ENCODE data around the gene CCDC57.

CCDC57 gene

DNA sequence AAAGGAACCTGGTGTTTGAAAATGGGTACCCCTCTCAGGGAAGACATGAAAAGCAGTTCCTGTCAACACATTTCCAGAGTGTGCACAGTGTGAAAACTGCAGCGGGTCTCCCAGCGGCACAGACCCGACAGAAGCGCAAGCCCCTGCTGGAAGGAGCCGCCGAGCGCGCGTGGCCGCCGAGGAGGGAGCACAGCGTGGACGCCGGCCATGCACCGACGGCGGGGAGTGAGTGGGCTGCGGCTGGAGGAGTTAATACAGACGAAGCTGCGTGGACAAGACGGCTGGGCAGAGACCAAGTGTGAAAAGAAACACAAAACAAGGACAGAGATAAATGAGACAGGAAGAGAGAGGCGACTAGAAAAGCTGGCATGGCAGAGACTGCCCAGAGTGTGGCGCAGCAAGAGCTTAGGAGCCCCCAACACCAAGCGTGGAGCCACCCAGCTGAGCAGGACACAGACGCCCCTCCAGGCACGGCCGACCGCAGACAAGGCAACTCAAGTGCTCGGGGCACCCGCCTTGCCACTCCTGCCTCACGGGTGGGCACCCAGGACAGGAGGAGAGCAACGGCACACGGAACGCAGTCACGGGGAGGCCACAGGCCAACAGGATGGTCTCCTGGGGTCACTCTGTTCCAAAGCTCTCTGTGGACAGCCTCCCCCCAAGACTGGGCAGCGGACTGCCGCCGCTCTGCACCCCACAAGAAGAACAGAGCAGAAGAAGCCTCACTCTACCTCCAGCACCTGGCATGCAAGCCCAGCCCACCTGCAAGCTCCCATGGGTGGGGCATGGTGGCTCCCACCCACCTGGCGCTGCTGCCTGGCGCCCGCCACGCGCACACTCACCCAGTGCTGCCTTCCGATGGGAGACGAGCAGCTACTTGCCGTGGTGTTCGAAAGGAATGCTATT, 32.7 kb upstream of the CCDC57 start:
- DNase-seq = no peak

DNA sequence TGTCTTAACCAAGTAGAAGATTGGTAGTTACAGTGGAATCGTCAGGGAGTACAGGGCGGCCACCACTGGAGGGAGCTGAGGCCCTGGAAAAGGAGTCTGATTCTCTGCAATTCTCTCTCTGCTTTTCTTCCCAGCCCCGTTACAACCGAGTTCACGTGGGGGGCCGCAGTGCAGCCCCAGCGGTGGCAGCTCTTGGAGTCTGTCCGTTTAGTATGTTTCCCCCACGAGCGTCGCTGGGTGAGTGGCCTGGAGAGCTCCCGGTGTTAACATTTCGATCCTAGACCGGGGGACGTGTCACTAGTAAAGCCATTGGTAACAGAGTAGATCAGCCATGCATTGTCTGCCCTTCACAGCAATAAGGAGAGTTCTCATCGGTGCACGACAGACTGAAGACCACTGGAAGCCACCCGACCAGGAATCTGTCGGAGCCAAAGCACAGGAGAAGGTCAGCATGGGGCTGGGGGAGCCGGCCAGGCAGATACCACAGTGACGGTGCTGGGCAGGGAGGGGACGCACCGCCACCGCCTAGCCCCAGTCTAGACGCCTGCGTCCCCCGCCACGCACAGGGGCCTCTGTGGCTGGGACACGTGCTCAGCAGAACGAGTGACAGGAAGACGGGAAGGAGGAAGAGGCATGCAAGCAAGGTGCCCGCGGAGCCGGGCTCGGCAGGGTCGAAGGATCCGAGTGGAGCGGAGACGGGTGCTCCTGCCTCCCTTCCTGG, 31.9 kb upstream of the CCDC57 start:
- DNase-seq = no peak

DNA sequence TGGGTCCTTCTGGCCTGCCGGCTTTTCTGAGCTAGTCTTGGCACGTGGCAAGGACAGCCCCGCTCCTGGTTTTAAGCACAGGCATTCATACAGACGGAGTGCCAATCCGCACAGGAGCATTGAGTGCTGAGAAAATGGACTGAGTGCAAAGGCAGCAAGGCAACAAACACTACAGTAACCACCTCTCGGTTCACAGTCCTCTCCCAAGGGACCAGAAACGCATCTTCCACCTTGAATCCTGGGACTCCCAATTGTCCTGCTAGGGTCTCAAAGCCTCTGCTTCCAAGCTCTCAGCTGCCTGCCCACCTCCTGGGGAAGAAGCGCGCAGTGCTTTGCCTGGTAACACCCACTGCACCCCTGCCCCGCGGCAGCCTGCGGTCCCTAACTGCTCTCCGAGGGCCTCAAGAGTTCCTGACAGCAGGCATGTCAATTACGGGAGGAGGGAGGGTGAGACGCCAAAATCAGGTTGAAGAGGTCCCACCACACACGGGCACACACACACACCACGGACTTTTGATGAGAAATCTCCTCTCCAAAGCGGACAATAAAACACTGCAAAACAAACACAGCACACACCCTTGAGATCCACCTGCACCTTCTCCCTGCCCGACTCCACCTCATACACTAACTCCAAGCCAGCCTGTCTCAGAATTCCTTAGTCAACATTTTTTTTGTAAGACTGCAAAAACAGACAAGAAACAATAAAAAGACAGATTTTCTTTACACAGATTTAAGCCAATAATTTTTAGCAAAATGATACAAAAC, 31.2 kb upstream of the CCDC57 start:
- no peak for DNase-seq

DNA sequence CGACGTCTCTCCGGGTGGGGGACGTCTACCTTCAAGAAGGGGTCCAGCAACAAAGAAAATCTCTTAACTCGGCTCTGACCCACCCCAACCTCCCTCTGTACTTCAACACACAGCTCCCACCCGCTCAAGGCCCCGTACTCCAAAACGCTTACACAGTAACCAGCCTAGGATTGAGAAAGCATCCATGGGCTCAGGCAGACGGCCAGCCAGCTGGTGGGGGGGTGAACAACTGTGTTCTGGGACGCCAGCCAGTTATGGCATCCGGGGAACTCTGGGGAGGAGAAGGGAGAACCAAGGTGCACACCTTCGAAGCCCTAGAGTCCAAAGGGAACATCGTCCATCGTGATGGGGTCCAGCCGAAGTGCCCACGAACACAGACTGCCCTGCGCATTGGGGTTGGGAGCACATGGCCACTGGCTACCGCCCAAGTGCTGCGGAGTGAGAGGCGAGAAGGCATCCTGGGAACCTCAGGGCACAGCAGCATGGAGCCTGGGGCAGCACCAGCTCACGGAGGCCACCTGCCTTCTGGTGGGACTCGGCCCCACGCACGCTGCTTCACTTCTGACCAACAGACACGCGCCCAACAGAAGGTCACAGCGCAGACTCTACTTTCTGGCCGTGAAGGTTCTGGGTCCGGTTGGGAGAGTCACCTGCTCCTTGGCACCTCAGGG, 30.5 kb upstream of the CCDC57 start:
- no peak for DNase-seq

DNA sequence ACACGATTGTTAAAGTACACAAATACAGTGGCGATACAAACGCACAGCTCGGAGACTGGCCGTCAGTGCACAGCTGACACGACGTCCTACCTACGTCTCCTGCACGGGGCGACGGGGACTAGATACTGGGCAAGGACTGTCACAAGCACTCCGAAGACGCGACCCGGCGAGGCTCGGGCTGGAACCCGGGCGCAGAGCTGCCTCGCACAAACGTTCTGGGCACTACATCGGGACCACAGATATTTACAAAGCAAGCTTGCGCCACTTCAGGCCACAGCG, 30.0 kb upstream of the CCDC57 start:
- DNase-seq = no peak

DNA sequence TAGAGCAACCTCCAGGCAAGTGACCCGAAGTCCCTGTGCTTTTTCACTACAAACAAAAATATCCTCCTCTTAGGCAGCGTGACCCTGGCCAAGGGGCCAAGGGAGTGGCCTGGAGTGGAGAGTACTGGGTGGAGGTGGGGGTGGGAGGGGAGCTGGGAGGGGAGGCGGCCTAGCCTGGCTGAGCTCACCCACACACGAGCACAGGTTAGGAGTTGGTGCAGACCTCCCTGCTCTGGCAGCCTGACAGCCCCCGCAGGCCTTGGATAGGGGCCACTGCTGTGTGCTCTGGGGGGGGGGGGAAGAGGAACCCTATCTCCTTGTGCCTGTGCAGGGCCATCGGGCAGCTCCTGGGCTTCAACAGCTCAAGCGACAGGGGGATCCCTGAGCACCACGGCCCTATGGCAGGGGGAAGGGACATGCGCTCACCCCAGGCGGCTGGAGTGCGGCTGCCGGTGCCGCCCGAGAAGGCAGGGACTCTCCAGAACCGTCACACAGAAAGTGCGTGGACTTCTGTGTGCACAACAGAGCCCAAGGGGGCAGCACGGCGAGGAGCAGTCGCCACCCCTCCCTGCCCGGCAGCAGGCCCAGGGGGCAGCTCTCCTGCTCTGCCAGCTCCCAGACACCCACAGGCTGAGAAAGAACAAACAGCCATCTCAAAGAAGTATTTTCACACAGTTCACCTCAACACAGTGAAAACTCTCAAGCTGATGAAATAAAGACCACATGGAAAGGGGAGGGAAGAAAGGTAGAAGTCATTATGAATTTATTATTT, 29.5 kb upstream of the CCDC57 start:
- no peak for DNase-seq

DNA sequence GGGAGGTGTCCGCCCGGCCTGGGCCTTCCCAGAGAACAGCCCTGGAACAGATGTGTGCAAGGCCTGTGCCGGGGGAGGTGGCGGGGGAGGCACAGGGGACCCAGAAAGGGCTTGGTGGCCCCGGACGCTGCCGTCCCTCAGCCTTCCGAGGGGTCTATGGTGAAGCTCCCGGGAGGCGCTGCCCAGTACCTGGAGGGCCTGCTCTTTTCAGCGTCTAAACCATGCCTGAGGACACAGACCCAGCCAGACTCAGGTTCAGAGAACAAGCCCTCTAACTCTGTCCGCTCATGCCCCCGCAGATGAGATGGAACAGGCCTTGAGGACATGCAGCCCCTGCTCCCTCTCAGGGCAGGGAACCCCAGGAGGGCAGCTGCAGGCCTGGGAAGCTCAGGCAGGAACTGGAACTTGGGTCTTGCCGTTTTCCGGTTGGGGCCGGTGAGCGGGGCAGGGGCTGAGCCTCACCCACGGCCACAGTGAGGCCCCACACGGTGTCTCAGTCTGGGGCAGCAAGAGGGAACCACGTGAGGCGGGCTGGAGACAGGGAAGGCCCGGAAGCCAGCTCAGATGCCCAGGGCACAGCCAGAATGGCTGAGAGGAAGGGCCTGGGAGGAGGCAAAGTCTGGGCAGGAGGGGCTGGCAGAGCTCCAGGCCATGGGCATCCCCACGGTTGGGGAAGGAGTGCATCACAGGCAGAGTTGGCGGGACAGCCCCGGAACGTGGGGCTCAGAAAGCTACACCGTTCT, 28.7 kb upstream of the CCDC57 start:
- DNase-seq = no peak

DNA sequence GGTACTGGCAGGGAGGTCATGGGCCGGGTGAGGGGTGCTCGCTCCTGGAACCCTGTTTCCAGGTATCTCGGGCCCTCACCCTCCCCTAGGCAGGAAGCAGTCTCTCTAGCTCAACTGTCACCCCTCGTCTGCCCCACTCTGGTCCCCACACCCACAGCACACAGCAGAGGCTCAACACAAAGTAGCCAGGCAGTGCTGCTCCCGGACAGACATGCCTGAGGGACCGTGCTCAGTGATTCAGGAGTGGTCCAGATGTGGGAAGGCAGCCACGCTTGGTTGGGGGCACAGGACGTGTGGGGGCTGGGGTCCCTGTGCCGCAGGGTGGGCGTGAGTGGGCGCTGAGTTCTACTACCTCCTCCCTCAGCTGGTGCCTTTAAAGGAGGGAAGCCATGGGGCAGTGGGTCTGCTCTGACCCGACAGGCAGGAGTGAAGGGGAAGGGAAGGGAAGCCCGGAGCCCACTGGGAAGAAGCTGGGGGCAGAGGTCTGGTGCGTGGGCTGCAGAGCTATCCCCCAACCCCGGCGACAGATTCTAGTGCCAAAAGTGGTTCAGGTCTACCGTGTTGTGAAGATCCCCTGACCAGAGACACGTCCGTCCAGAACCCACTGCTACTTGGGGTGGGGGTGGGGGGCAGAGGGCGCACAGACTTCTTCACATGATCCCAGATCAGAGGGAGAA, 28.0 kb upstream of the CCDC57 start:
- DNase-seq = no peak

DNA sequence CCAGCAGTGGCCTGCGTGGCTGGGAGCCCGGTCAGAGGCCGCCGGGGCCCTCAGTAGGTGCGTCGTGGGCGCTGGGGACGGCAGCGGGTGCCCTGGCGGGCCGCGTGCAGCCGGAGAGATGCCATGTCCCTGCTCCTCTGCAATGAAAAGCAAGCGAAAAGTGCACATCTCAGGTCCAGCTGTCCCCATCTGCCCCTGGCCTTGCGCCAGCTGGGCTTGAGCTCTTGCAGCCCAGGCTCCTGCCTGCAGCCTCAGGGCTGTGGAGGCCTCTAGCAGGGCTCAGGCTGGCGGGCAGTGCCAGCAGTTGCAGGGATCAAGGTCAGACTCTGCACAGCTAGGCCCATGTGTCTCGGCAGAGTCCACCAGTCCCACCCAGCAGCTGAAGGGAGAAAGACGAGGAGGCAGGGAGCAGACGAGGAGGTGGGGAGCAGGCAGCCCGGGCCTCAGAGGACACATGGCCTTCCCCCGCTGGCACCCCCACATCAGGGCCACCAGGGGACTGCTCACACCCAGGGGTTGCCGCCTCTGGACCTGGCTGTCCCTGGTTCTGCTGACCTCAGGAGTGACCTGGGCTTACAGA, 27.4 kb upstream of the CCDC57 start:
- peak; percentile 26 for DNase-seq

DNA sequence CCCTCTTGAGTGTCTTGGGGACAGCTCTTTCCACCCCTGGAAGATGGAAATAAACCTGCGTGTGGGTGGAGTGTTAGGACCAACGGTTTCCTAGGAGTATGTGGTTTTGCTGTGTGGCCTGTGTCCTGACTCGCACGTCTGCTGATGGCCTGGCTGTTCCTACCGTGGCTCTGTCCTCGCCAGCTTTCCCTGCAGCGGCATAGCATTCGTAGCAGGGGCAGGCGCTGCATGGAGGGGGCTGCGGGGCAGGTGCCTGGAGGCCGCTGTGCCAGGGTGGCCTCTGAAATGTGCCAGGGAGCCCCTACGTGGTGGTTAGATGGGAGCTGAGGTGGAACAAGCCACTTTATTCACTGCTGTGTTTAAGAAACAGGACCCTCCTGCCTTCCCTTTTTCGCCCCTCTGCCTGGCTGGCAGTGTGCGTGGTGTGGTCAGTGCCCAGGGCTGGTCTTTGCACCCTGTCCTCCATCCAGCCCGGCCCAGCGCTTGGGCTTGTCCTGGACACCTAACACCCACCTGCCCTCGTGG, 26.8 kb upstream of the CCDC57 start:
- DNase-seq = no peak

DNA sequence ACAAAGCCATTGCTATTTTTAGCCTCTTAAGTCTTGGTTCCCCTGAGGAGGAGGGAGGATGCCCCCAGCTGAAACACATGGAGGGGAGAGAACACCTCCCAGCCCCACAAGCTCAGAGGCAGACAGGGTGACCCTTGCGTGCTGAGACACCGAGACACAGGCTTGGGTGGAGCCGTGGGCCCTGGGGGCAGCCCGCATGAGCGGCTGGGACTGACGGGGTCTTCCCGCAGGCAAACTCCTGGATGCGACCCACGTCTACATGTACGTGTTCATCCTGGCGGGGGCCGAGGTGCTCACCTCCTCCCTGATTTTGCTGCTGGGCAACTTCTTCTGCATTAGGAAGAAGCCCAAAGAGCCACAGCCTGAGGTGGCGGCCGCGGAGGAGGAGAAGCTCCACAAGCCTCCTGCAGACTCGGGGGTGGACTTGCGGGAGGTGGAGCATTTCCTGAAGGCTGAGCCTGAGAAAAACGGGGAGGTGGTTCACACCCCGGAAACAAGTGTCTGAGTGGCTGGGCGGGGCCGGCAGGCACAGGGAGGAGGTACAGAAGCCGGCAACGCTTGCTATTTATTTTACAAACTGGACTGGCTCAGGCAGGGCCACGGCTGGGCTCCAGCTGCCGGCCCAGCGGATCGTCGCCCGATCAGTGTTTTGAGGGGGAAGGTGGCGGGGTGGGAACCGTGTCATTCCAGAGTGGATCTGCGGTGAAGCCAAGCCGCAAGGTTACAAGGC, 26.0 kb upstream of the CCDC57 start:
- no peak for DNase-seq

DNA sequence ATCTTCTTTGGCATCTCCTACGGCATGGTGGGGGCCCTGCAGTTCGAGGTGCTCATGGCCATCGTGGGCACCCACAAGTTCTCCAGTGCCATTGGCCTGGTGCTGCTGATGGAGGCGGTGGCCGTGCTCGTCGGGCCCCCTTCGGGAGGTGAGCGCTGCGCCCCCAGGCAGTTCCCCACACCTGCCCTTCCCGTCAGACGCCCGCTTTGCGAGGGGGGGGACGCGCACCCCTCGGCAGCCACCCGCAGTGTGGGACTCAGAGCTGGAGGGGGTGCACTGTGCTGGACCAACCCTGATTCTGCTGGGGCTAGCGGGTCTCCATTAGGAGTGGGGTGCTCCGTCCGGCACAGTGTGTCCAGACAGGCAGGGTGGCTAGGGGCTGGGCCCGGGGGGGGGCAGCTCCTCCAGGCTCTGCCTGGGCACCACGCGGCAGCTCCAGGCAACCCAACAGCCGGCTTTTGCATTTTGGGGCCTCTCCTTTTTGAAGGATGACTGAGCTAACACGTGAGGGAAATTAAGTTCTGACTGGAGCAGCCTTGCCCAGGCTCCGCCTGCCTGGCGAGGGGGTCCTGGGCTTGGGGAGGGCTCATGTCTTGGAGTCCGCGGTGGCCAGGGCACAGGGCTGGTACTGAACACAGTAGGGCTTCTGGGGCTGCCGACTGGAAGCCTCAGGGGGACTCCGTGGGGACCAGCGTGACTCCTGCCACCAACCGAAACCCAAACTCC, 25.3 kb upstream of the CCDC57 start:
- no peak for DNase-seq

DNA sequence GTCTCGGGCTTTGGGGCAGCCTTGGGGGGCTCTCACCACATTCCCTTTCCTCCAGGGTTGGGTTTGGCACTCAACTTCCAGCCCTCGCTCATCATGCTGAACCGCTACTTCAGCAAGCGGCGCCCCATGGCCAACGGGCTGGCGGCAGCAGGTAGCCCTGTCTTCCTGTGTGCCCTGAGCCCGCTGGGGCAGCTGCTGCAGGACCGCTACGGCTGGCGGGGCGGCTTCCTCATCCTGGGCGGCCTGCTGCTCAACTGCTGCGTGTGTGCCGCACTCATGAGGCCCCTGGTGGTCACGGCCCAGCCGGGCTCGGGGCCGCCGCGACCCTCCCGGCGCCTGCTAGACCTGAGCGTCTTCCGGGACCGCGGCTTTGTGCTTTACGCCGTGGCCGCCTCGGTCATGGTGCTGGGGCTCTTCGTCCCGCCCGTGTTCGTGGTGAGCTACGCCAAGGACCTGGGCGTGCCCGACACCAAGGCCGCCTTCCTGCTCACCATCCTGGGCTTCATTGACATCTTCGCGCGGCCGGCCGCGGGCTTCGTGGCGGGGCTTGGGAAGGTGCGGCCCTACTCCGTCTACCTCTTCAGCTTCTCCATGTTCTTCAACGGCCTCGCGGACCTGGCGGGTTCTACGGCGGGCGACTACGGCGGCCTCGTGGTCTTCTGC, 24.6 kb upstream of the CCDC57 start:
- no peak for DNase-seq

DNA sequence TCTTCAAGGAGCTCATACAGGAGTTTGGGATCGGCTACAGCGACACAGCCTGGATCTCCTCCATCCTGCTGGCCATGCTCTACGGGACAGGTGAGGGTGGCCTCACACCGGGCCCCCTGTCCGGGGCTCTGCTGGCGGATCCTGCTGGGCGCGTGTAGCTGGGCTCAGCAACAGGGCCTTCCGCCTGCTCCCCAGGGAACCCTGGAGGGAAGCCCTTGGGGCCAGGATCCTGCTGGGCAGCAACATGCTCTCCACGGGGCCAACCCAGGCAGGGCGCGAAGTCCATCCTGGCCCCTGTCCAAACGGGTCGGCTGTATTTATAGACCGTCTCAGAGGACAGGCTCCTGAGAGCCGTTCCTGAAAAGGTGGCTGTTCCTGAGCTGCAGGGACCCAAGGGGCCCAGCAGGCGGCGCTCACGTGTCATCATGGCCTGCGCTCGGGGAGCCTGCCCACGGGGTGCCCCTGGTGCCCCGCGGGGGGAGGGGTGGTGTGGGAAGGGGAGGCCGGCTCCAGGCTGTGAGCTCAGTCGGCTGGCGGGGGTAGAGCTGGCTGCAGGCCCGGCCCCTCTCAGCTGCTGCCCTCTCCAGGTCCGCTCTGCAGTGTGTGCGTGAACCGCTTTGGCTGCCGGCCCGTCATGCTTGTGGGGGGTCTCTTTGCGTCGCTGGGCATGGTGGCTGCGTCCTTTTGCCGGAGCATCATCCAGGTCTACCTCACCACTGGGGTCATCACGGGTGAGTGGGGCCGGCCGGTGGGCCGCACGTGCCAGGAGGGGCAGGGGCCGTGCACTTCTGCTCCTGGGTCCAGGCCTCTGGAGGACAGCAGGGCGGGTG, 23.7 kb upstream of the CCDC57 start:
- DNase-seq = peak; percentile 86

DNA sequence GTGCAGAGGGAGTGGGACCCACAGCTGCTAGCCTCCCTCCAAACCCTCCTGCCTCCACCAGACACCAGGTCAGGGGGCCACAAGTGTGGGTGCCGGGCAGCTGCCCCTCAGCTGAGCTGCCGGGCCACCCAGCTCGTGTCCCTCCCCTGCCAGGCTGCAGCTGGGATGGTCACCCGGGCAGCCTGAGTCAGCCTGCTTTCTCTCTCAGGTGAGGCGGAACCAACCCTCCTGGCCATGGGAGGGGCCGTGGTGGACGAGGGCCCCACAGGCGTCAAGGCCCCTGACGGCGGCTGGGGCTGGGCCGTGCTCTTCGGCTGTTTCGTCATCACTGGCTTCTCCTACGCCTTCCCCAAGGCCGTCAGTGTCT, 23.1 kb upstream of the CCDC57 start:
- no peak for DNase-seq

DNA sequence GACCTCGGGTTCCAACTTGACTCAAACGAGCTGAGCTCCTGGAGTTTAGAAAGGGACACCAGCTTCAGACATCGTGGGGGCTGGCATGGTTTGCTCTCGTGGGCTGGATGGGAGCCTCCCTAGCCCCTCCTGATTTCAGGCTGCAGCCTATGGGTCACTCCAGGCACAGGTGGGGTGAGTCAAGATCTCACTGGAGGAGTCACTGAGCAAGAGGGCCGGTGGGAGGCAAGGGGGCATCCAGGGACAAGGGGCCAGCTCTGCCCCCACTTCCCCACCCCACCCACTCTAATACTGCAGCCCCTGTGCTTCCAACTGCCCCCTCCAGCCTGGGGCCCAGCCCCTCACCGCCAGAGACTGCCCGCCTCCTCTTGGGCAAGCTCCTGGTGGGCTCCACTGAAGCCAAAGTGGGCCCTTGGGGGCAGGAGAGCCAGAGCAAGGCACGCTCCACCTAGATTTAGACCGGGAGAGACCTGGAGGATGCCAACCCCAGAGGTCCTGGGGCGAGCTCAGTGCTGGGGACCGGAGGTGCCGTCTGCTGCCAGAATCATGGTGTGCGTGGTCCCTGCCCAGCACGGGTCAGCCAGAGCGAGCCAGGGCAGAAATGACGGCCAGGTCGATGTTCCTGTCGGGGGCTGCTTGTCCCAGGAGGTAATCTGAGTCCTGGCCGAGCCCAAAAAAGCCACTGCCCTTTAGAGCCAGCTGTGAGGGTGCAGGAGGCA, 22.6 kb upstream of the CCDC57 start:
- no peak for DNase-seq
